HT-29 (cell line): ENCODE measurements around the gene ANXA6. TPM values are rescaled to one million over a fixed set of nuclear protein-coding genes. Genes with fewer than 3 reads are reported as not detected.
"Not testable (repeated sequence)": the region's sequence is repeated elsewhere in the genome, so short reads cannot be mapped to it uniquely, and the experiment has no call there.

ENCODE experiments used
- DNase-seq: peaks from one replicate; pipeline ENCODE4 v3.0.0-alpha.2; 2015; ENCODE audit warnings: low spot score
- total RNA-seq: library from RNA; depleted of rRNA; stranded (reverse); fragments of >200 nt; shearing (Covaris generic); gene quantifications from 2 replicates; pipeline ENCODE4 v1.2.3, GENCODE V29; 2014; rRNA removed

Gene ANXA6
- total RNA-seq: 3.6 and 5.3 TPM in 2 replicates

DNA sequence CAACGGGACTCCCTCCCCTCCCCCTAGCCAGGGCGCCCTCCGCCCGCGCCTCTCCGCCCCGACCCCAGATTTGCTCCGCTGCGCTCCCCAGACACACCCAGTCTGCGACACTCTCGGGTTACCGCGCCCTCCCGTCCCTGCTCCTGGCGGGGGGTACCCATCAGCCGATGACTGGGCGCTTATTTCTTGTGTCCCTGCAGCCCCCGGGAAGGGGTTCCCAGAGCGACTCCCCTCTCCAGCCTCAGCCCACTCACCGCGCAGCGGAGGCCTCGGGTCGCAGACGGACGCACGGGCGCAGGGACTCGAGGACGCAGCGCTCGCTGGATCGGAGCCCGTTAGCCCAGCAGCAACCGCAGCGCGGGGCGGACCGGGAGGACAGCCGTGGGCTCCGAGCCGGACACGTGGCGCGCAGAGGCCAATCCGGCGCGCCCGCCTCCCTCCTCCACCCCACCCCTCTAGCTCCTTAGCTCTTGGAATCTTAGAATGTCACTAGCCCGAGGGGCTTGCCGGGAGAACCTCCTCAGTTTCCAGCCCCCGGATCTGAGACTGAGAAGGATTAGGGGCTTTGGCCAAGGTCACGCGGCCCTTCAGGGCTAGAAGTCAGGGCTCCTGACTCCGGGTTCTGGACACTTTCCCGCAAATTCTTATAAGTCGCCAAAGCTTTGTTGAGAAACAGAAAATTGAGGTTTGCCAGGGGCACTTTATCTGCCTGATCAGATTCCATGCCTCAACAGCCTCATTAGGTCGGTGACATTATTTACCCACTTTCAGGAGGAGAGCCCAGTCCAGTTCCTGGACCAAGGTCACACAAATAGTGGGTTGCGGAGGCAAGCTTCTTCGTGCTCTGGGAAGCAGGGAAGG lies at the start of gene ANXA6:
TSS of gene ANXA6 (minus strand) at position 354 of the 861 bp plus-strand sequence. CDS start 9,878 bp downstream, outside the sequence.
- peak; percentile 22 for DNase-seq

DNA sequence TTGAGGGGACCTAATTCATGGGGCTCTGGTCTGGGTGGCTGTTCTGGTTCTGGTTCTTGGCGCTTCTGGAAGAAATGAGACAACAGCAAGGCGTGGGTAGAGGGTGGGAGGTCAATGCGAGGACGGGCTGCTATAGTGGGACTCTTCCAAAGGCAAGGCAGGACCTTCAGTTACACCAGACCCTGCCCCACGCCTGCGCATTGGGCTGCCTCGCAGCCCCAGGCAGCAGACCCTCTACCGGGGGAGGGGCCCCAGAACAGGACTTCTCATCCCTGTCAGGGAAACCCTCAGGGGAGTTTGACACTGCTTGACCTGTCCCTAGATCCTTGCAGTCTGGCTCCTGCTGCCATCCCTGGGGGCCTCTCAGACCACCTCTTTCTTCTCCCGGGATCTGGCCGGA lies 47.8 kb upstream of the ANXA6 start:
- no peak for DNase-seq

DNA sequence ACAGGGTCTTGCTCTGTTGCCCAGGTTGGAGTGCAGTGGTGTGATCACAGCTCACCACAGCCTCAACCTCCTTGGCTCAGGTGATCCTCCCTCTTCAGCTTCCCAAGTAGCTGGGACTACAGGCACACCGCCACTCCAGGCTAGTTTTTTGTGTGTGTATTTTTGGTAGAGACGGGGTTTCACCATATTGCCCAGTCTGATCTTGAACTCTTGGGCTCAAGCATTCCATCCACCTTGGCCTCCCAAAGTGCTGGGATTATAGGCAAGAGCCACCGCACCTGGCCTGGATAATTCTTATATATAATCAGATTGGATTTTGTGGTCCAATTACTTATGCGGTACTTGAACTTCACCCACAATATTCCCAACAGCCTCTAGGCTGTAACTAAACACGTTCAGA lies 46.5 kb upstream of the ANXA6 start:
- DNase-seq: no peak

DNA sequence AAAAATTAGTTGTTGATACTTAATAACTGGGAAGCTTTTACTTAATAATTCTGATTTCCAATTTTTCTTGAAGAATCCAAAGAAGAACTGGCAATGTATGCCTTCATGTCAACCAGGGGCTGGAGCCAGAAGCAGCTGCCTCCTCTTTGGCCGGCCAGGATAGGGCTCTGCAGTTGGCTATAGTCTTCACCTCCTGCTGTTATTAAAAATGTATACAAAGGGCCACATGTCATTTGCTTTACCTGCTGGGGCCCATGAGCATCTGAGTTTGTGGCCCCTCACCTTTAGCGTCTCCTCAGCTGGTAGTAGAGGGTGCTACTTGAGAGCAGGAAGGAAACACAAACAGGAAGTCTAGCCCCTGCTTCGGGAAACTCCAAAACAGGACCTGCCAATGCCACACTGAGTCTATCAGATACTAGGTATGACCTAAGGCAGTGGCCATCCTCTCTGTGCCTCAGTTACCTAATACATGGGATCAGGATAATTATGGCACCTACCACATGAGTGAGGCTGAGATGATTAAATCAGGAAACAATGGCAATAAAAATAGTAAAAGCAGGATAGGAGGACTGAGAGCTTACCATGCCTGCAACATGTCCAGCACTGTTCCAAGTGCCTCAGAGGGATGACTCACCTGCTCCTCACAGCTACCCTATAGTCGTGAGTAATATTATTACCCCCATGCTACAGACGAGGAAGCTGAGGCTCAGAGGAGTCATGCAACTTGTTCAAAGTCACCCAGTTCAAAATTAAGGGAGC lies 45.0 kb upstream of the ANXA6 start:
- DNase-seq: no peak

DNA sequence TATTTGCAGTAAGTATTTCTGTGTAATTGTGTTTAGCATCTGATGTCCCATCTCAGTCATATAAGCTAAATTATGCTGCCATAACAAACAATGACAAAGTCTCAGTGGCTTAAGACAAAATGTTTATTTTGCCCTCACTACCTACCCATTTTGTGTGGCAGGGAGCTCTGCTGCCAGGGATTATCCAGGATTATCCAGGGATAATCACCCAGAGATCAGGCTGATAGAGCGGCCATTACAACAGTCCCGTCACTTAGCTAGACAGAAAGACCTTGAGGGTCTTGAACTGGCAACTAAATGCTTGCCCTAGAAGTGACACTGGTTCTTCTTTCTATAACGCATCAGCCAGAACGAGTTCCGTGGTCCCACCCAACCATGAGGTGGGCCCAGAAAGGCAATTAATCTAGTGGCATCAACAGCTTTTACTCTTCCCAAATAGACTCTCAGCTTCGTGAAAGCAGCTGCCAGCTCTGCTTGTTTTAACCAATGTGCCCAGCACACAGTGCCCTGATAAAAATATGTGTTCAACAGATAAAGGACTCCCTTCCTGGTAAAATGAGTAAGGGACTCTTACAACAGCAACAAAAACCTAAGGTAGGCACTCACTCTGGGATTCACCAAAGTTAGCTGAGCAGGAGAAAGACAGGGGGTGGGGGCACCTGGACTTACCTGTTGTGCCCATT lies 43.5 kb upstream of the ANXA6 start:
- no peak for DNase-seq

DNA sequence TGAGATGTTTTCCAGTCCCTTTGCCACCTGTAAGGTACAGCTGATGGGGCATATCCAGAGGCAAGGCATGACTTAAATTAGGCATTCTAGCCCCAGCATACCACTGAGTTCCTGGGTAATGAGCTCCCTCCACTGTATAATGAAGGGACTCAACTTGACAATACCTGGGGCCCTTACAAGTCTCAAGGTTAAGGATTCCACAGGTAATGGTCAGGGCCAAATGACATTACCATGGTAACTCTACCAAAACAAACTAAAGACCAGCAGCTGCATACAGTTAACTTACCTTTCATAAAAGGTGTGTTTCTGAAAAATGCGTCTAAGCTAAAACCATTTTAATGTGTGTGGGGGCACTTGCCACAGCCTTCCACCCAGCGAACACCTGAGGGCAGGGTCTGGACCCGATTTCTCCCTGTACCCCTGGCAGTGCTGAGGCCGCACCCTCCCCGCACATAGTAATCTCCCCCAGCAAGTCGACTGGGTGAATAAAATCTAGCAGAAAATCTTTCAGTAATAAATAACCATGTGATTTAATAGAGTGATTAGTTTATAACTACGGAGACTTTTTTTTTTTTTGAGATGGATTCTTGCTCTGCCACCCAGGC lies 42.1 kb upstream of the ANXA6 start:
- DNase-seq: no peak

DNA sequence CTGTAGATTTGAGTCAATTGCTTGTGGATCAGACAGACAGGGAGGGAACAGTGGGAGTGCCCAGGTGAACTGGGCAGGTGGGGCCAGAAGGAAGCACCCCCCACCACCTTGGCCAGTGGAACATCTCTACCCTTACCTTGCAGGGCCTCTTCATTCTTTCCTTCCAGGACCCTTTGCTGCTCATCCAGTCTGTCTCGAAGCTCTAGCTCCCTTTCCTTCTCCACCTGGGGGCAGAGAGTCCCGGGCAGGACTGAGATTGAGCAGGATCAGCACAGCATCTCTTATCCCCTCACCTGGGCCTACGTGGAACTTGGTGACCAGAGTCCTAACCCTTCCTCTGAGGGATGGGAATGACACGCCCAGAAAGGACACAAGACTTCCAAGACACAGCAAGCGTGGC lies 41.3 kb upstream of the ANXA6 start:
- DNase-seq: no peak

DNA sequence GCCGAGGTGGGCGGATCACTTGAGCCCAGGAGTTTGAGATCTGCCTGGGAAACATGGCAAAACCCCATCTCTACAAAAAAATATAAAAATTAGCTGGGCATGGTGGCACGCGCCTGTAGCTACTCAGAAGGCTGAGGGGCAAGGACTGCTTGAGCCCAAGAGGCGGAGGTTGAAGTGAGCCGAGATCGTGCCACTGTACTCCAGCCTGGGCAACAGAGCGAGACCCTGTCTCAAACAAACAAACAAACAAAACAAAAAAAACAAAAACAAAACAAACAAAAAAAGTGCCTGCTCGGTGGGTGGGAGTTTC lies 39.7 kb upstream of the ANXA6 start:
- DNase-seq: not testable (repeated sequence)

DNA sequence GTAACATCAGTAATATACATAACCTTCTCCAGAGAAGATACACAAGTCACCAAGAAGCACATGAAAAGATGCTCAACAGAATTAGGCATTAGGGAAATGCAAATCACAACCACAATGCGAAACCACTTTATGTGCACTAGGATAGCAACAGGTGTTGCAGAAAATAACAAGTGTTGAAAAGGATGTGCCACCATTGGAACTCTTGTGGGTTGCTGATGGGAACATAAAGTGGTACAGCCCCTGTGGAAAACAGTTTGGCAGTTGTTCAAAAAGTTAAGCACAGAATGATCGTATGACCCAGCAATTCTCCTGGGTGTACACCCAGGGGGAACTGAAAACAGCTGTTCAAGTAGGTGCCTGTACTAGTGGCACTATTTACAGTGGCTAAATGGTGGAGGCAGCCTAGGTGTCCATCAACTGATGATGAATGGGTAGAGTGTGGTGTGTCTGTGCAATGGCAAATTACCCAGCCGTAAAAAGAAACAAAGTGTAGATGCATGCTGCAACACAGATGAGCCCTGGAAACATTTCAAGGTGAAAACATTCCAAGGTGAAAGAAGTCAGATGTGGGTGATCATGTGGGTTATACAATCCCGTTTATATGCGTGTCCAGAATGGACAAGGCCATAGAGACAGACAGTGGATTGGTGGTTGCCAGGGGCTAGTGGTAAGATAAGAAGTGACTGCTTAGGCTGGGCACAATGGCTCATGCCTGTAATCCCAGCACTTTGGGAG lies 39.1 kb upstream of the ANXA6 start:
- no peak for DNase-seq

DNA sequence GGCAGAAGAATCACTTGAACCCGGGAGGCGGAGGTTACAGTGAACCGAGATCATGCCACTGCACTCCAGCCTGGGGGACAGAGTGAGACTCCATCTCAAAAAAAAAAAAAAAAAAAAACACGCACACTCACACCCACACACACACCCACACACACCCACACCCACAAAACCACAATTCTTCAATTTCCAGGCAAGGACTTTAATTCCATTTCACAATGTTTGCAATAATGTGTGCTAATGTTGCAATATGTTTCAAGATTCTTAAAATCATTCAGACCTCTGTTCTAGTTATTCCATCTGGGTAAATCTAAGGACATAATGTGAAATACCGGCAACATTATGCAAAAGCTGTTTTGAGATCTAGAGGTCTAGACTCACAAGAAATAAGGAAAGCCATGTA lies 38.0 kb upstream of the ANXA6 start:
- no peak for DNase-seq

DNA sequence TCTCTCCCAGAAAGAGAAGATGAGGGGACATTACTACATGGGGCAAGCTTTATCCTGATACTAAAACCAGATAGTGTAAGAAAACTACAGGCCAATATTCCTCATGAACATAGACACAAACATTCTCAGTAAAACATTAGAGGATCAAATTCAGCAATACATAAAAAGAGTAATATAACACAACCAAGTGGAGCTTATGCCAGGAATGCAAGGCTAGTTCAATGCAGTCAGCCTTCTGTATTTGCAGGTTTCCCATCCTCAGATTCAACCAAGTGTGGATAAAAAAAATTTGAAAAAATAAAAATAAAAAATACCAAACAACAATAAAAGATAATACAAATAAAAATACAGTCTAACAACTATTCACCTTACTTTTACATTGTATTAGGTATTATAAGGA lies 35.0 kb upstream of the ANXA6 start:
- DNase-seq: no peak

DNA sequence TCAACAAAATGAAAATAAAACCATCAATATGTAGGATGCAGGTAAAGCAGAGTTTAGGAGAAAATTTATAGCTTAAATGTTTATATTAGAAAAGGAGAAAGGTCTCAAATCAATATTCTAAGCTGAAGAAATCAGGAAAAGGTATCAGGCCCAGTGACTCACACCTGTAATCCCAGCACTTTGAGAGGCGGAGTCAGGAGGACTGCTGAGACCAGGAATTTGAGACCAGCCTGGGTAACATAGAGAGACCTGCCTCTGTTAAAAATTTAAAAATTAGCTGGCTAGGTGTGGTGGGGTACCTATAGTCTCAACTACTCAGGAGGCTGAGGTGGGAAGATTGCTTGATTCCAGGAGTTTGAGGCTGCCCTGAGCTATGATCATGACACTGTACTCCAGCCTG lies 34.1 kb upstream of the ANXA6 start:
- no peak for DNase-seq

DNA sequence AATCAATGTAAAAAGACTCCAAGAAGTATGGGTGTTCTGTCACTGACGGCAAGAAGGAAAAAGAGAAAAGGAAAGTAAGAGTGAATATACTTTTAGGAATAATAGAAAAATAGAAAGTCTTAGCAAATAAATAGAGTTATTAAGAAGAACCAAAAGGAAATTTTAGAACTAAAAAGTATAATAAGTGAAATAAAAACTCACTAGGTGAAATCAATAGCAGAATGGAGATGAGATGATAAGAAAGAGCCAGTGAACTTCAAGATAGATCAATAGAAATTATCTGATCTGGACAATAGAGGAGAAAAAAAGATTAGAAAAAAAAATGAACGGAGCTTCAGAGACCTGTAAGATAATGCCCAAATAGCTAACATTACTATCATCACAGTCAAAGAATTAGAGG lies 31.6 kb upstream of the ANXA6 start:
- no peak for DNase-seq

DNA sequence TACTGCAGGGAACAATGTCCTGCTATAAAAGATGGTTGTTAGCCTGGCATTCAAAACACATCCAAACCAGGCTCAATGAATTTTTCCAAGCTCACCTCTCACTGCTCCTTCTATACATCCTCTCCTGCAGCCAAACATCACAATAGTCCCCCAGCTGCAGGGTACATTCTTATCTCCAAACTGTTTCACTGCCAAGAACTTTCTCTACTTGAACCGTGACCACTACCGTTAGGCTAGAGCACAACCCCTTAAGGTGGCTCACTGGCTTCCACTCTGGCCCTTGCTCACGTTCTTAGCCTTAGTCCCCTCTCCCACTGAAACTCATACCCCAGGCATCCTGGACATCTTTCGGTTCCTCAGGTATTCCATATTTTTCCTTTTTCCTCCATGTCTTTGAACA lies 29.0 kb upstream of the ANXA6 start:
- no peak for DNase-seq

DNA sequence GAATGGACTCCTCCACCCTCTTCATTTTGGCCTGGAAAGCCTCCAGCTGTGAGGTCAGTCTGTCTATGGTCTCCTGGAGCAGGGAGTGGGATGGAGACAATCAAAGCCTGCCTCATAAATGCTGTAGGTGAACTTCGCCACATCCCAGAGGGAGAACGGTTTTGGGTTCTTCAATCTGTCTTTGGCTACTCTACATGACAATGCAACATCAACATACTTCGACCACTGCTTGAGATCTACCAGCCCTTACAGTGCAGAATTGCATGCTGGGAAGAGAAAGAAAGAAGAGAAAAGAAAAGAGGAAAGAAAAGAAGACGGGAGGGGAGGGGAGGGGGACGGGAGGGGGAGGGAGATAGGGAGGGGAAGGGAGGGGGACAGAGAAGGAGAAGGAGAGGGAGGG lies 28.5 kb upstream of the ANXA6 start:
- DNase-seq: no peak

DNA sequence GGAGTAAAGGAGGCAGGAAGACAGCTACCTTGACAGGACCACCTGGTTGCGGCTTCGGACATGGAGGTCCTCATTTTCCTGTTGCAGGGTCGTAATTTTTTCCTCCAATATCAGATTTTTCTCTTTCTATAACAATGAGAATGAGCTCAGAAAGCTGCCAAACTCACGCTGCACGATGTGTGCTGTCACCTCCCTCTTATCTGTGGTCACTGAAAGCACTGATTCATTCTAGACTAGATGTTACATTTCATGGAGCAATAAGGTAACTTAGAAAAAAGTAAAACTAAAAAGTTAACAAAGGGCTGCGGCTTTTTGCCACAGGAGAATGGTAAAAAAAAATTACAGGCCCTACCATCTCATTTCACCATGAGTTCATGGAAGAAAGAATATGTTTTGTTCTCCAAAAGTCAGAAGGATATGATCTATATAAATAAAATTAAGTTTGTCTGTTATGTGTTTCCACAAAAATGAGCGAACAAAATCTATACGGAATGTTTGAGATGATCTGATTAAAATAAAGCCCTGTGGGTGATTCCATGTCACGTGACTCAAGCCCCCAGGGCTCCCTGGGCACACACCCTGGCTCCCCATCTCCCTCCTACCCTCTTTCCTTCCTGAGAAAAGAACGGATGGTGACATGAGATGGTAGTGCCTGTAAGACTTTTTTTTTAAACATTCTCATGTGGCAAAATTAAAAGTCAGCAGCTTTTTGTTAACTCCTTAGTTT lies 26.9 kb upstream of the ANXA6 start:
- no peak for DNase-seq

DNA sequence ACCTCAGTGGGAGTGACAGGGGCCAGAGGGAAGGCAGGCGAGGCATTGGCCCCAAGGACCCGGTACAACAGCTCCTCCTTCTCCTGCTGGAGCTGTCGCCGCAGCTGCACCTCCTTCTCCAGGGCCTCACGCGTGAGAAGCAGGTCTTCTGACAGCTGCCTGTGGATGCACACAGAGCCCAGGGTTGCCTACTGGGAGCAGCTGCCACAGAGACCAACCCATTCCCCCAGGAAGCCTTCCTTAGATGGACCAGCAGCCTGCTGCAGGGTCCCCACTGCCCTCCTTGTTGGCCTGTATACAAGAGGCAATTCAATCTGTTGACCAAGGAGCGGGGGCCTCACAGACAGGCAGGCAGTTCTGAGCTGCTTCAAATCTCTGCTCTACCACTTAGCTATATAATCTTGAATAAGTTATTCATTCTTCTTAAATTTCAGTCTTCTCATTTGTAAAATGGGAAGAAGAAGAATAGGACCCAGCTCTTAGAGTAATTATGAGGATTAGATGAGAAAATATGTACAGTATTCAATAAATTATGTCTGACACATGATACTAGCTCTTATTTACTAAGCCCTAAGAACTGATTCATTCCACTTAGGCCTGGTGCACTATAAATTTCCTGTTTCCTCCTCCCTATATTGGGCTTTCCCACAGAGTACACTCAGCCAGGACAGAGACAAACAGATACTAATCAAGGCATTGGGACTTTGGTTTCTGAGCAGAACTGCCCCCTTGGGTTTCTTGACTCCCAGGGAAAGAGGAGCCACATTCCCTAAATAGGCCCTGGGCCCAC lies 26.1 kb upstream of the ANXA6 start:
- DNase-seq: no peak

DNA sequence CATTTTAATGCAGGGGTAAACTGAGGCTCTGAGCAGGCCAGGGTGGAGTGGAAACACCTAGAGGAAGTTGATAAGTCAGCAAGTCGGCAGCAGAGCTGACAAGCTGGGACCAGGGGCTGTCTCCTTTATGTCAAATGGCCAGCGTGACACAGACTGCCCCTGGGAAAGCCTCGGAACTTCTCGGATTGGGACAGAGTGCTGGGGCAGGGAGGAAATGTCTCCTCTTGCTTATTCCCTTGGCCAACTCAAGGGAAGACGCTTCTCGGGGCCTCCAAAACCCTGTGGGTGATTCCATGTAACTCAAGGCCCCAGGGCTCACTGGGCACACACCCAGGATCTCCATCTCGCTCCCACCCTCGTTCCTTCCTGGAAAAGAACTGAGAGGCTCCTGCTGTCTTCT lies 25.4 kb upstream of the ANXA6 start:
- no peak for DNase-seq

DNA sequence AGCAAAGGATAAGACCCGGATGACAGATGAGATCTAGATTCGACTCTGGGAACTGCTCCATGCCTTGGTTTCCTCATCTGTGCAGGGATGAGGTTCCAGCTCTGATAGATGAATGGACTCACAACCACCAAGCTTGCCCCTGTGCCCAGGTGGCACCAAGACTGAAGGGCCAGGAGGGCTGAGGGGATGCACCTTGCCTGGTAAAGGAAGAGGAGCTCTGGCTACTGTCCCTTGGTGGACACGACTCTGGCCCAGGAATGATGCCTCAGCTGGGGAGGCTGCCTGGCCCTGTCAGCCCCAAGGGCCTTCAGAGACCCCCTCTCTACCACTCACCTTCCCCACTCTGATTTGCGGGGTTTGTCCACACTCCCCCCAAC lies 24.9 kb upstream of the ANXA6 start:
- no peak for DNase-seq
